ENCODE measurements around the gene LBP. TPM values are rescaled to one million over a fixed set of nuclear protein-coding genes. Genes with fewer than 3 reads are reported as not detected.

LBP gene
- polyA plus RNA-seq, 1 of the 3 experiments (the other 2 are of a cell fraction) = 0.03 TPM

DNA sequence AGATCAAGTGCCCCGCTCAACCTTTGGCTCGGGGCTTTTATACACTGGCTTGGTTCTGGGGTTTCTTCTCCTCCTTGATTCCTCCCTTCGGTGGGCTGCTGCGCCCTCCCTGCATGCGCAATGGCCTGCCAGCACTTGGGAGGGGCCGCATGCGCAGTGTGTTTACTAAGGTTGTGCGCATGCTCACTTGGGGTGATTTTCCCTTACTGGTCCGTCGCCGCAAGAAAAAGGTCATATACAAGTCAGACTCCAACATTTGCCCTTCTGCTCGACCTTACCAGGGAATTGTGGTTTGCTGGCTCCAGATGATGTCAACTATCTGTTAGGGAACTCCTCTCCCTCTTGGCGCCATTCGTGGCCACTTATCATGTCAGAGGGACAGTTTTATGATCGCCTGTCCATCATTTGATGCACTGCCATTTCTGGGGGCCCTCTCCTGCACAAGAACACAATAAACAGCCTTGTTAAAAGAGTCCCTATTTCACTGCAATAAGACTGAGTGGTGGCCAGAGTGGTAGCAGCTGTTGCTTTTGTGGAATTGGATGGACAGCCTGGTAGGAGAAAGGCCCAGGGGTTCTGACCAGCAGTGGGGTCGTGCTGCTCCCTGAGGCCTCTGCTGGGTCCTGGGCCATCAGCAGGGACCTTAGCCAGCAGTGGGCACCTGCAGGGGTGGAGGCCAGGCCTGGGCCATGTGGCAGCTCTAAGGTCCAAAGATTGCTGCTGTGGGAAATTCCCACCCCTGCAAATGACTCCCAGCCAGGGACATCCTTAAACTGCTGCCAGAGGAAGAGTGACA lies 2.8 kb upstream of the LBP start:
- ChIA-PET CTCF (no interaction called here), POLR2A (no interaction called here)
- Histone ChIP-seq H3K9me2 (no peaks in the 10 kb centered on the region), H4K20me1 (ENCODE audit: insufficient read depth) (no peaks in the 10 kb centered on the region), H3K9ac (no peak overlapping the region), H3K36me3 (replicated peaks in 1 of 2; ENCODE audit: control insufficient read depth in 1 of 2, insufficient read depth in 2 of 2, low read length in 1 of 2) (no peaks in the 10 kb centered on the region), H3K79me2 (ENCODE audit: insufficient read depth) (no peaks in the 10 kb centered on the region), H3K9me3 (no peaks in the 10 kb centered on the region), H3K4me3 (ENCODE audit: low read depth in 2 of 2, low read length in 1 of 2) (no peak overlapping the region), H3K27me3 (ENCODE audit: insufficient read depth) (peaks cover 7% of the 10 kb centered on the region; the same call in 1 of the 2 replicates), H3K4me1 (ENCODE audit: control insufficient read depth in 1 of 2, insufficient read depth in 2 of 2, low read depth in 1 of 2, low read length in 1 of 2) (no peaks in the 10 kb centered on the region), H3K27ac (ENCODE audit: low read depth in 2 of 2, low read length in 1 of 2) (no peak overlapping the region), H3K4me2 (no peak overlapping the region), H3F3A (replicated peaks; ENCODE audit: insufficient read depth) (no peaks in the 10 kb centered on the region), H2AFZ (ENCODE audit: low read depth) (no peak overlapping the region)
- WGBS (ENCODE audit: low lambda C conversion rate) = 67% methylated on average over 16 of the region's 16 CpGs
- TF ChIP-seq, protein P1, sequence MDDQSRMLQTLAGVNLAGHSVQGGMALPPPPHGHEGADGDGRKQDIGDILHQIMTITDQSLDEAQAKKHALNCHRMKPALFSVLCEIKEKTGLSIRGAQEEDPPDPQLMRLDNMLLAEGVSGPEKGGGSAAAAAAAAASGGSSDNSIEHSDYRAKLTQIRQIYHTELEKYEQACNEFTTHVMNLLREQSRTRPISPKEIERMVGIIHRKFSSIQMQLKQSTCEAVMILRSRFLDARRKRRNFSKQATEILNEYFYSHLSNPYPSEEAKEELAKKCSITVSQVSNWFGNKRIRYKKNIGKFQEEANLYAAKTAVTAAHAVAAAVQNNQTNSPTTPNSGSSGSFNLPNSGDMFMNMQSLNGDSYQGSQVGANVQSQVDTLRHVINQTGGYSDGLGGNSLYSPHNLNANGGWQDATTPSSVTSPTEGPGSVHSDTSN (IDR thresholded peaks at IDR 0.05) = no peak
- TF ChIP-seq GATA2 (CRISPR knock-in tag; IDR thresholded peaks at IDR 0.05) (no peak), YY1 (IDR thresholded peaks at IDR 0.05; ENCODE audit: low read depth) (no peak), FOXM1 (IDR thresholded peaks at IDR 0.05; ENCODE audit: low read depth) (no peak), EZH2phosphoT487 (IDR thresholded peaks at IDR 0.05; ENCODE audit: borderline replicate concordance, low read depth) (no peak), RFX5 (IDR thresholded peaks at IDR 0.05; ENCODE audit: low read length) (no peak), TCF12 (IDR thresholded peaks at IDR 0.05) (no peak)
- DNase-seq = no peak

DNA sequence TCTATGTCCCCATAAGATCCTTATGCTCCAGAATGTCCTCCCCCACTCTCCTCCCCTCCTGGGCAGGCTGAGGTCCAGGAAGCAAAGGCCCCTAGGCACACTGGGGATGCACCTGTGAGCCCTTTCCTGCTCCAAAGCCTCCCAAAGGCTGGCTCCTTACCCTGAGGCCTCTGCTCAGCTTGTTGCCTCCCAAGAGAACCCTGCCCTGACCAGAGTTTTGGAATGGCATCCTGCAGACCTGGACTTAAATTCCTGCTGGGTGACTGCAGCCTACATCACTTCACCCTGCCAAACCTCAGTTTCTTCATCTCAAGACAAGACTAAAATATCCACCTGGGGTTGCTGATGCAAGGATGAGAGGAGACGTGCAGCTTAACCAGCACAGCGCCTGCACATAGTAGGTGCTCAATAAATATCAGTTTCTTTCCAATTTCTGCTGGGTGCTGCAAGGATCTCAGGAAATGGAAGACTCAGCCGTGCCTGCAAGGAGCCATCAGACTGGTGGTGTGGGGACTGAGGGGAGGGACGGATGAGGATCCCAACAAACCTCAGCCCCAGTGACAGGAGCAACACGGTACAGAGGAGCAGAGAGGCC lies 2.1 kb upstream of the LBP start:
- peaks cover 7% of the 10 kb centered on the region; the same call in 1 of the 2 replicates for H3K27me3 ChIP-seq (ENCODE audit: insufficient read depth)
- H4K20me1 ChIP-seq (ENCODE audit: insufficient read depth) = no peaks in the 10 kb centered on the region
- no peaks in the 10 kb centered on the region for H3K79me2 ChIP-seq (ENCODE audit: insufficient read depth)
- H3K9me3 ChIP-seq = no peaks in the 10 kb centered on the region
- H3F3A ChIP-seq (replicated peaks; ENCODE audit: insufficient read depth) = no peaks in the 10 kb centered on the region
- H3K4me2 ChIP-seq = no peak overlapping the region
- no peak overlapping the region for H2AFZ ChIP-seq (ENCODE audit: low read depth)
- H3K36me3 ChIP-seq (replicated peaks in 1 of 2; ENCODE audit: control insufficient read depth in 1 of 2, insufficient read depth in 2 of 2, low read length in 1 of 2) = no peaks in the 10 kb centered on the region
- TF ChIP-seq, protein P1 (IDR thresholded peaks at IDR 0.05) = no peak
- TF ChIP-seq, protein P2, sequence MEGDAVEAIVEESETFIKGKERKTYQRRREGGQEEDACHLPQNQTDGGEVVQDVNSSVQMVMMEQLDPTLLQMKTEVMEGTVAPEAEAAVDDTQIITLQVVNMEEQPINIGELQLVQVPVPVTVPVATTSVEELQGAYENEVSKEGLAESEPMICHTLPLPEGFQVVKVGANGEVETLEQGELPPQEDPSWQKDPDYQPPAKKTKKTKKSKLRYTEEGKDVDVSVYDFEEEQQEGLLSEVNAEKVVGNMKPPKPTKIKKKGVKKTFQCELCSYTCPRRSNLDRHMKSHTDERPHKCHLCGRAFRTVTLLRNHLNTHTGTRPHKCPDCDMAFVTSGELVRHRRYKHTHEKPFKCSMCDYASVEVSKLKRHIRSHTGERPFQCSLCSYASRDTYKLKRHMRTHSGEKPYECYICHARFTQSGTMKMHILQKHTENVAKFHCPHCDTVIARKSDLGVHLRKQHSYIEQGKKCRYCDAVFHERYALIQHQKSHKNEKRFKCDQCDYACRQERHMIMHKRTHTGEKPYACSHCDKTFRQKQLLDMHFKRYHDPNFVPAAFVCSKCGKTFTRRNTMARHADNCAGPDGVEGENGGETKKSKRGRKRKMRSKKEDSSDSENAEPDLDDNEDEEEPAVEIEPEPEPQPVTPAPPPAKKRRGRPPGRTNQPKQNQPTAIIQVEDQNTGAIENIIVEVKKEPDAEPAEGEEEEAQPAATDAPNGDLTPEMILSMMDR (IDR thresholded peaks at IDR 0.05) = no peak
- TF ChIP-seq SMC3 (IDR thresholded peaks at IDR 0.05; ENCODE audit: low read depth, low read length) (no peak), EZH2phosphoT487 (IDR thresholded peaks at IDR 0.05; ENCODE audit: borderline replicate concordance, low read depth) (no peak)
- H3K9me2 ChIP-seq = no peaks in the 10 kb centered on the region
- POLR2A ChIA-PET = no interaction called here
- 52% methylated on average over 5 of the region's 5 CpGs for WGBS (ENCODE audit: low lambda C conversion rate)
- no peak overlapping the region for H3K9ac ChIP-seq
- no peaks in the 10 kb centered on the region for H3K4me1 ChIP-seq (ENCODE audit: control insufficient read depth in 1 of 2, insufficient read depth in 2 of 2, low read depth in 1 of 2, low read length in 1 of 2)
- H3K27ac ChIP-seq (ENCODE audit: low read depth in 2 of 2, low read length in 1 of 2) = no peak overlapping the region
- no peak overlapping the region for H3K4me3 ChIP-seq (ENCODE audit: low read depth in 2 of 2, low read length in 1 of 2)
- no peak for DNase-seq
- CTCF ChIA-PET = no interaction called here
